AG09309 (cell line): ENCODE results near the gene RAB8A.

Experiments used
- DNase-seq: peaks from one replicate; pipeline ENCODE4 v3.0.0-alpha.2; 2010; ENCODE audit warnings: low read depth
- H3K4me3 ChIP-seq: 2 replicates; pipeline ENCODE4 v1.5.1; 2011; ENCODE audit warnings: mild to moderate bottlenecking, low read depth, low read length, moderate library complexity; ENCODE audit not compliant: control insufficient read depth
- CTCF ChIP-seq: IDR thresholded peaks from 2 replicates; pipeline ENCODE4 v1.5.1; 2011; ENCODE audit warnings: mild to moderate bottlenecking, low read depth, low read length, inconsistent platforms; ENCODE audit not compliant: insufficient read depth, control insufficient read depth; ENCODE audit errors: missing control alignments

The RAB8A gene

GRCh38 chr19:16111160-16111908, at the start of gene RAB8A:
Gene RAB8A (plus strand): TSS chr19:16111889. CDS start chr19:16111902, 13 bp downstream.
- H3K4me3 ChIP-seq = peak within 1 kb of the TSS; percentile 90
- peak; percentile 97 for DNase-seq
- peak; percentile 77 for TF ChIP-seq CTCF

- no peak for DNase-seq
- TF ChIP-seq CTCF = no peak
Measured at GRCh38 chr19:16061943-16062342, 49.7 kb upstream of the RAB8A start.

GRCh38 chr19:16062789-16063188, 48.9 kb upstream of the RAB8A start:
- DNase-seq = no peak
- no peak overlapping the region for H3K4me3 ChIP-seq
- peak; percentile 84 for TF ChIP-seq CTCF

More at GRCh38 chr19:16061943-16062342, 49.7 kb upstream of the RAB8A start:
- no peak overlapping the region for H3K4me3 ChIP-seq

GRCh38 chr19:16064209-16064889, 47.3 kb upstream of the RAB8A start:
- no peak for DNase-seq
- H3K4me3 ChIP-seq = no peak overlapping the region
- TF ChIP-seq CTCF = no peak

- H3K4me3 ChIP-seq = no peak overlapping the region
- peak; percentile 10 for TF ChIP-seq CTCF
- no peak for DNase-seq
Measured at GRCh38 chr19:16066611-16067104, 45.0 kb upstream of the RAB8A start.

GRCh38 chr19:16067205-16067938, 44.3 kb upstream of the RAB8A start:
- peak; percentile 69 for DNase-seq

More at GRCh38 chr19:16067205-16067938, 44.3 kb upstream of the RAB8A start:
- no peak for TF ChIP-seq CTCF
- H3K4me3 ChIP-seq = peak overlapping the region; percentile 39
